ENCODE data around the gene PCNX3. TPM values are rescaled to one million over a fixed set of nuclear protein-coding genes. Genes with fewer than 3 reads are reported as not detected.

PCNX3 gene
- 43.8 and 54.0 TPM in 2 replicates for total RNA-seq

DNA sequence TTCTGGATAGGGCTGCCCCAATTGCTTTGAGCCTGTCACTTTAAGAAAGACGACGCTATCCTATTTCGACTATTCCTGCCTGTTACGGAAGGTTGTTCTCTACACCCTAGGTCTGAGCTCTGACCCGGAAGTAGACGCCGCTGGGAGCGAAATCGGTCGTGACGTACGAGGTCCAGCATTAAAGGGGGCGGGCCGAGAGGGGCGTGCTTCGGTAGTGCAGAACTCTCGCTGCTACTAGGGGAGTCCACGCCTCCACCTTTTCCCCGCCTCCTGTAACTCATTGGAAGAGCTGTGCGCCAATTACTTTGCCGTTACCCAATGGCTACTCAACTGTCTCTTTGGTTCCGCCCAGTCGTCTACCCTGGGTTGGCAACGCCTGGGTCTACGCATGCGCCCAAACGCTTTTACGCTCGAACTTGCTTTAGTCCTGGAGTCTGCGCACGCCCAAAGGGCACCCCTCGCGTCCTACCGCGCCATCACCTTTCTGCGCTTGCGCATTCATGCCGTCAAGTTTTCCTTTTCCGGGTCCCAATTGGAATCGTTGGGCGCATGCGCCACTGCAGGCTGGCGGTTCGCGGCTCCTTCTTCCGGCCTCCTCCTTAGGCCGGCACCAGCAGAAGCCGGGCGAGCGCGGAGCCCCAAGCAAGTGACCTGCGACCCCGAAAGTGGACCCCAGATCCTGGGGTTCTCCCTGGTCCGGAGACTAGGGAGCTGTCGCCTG is at the start of gene PCNX3:
PCNX3 (plus strand) TSS at position 548 of the 721 bp plus-strand sequence. CDS start 536 bp downstream, outside the sequence.

DNA sequence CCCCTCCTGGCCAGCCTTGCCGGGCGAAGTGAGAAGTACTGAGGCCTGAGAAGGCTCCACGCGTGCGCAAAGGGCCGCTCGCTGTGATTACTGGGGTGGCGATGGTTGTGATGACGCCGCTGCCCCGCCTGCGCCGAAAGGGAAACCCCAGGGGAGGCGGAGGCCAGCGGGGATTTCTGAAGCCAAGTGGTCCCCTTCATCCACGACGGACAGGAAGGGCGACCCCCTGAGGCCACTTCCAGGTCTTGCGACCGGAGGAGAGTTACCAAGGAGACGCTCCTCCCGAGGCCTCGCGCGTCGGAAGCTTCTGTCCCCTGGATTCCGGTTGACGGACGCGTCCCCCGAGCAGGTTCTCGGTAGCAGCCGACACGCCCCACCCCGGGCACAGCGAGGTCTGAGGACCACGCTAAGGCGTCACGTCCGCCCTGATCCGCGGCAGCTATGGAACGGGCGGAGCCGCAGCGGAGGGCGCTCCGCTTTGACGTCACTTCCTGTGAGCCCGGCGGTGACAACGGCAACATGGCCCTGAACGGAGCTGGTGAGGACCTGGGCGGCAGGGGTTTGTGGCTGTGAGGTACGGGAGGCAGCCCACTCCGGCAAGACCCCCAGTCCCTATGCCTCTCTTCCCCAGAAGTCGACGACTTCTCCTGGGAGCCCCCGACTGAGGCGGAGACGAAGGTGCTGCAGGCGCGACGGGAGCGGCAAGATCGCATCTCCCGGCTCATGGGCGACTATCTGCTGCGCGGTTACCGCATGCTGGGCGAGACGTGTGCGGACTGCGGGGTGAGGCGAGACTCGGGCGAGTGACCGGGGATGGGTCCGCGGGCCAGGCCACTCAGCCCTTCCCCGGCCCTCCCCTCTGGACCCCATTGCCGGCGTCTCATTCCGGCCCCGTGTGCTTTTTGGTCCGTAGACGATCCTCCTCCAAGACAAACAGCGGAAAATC is 45.3 kb upstream of the PCNX3 start, which contains the start of gene ZNRD2:
ZNRD2 (plus strand) TSS at position 505 of the 946 bp plus-strand sequence; CDS start at position 520, 15 bp downstream.

DNA sequence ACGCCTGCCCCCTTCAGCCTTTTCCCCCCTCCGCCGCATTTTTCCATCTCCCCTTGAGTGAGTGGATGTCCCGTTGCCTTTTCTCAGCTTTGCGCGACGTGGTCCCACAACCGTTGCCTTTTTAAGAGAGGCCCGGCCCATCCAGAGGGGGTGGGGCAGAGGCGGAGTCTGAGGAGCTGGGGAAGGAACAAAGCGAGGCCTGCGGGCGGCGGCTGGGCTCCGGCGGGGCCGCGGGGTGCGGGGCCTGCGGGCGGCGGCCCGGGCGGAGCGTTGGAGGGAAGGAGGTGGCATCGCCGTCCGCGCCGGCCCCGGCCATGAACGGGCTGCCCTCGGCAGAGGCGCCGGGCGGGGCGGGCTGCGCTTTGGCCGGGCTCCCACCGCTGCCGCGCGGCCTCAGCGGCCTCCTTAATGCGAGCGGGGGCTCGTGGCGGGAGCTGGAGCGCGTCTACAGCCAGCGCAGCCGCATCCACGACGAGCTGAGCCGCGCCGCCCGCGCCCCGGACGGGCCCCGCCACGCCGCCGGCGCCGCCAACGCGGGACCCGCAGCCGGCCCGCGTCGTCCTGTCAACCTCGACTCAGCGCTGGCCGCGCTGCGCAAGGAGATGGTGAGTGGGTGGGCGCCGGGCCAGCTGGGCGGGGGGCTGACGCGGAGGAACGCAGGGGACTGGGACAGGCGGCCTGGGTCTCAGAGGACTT is 43.1 kb upstream of the PCNX3 start, which contains the start of gene FAM89B:
FAM89B (plus strand) TSS at position 183 of the 696 bp plus-strand sequence; CDS start at position 315, 132 bp downstream.

DNA sequence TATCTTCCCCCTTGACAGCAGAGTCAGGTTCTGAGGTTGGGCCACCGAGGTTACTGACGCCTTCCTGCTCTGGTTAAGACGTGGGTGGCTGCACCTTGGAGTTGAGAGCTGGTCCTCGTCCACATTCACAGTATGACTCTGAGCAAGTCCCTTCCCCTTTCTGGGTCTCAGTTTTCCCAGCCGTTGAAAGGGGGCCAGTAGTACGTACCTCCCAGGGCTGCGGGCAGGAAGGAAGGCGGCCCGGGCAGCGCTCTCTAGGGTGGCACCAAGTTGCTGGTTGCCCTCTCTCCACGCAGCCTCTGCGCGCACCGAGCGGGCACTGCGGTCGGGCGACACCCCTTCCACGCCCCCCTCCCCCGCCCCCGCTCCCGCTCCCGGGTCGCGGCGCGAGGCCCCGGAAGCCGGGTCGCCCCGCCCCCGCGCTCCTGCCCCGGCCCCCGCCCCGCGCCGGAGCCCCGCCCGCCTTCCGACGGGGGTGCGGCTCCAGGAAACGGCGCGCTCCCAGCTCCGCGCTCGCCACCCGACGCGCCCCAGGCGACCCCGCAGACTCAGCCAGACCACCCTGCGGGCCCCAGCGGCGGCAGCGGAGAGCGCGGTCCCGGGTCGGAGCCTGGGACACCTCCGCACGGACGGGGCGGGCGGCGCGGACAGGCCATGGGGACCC is 39.9 kb upstream of the PCNX3 start, which contains the start of gene EHBP1L1:
EHBP1L1 (plus strand) TSS at position 486 of the 664 bp plus-strand sequence. CDS start 250 bp downstream, outside the sequence.

DNA sequence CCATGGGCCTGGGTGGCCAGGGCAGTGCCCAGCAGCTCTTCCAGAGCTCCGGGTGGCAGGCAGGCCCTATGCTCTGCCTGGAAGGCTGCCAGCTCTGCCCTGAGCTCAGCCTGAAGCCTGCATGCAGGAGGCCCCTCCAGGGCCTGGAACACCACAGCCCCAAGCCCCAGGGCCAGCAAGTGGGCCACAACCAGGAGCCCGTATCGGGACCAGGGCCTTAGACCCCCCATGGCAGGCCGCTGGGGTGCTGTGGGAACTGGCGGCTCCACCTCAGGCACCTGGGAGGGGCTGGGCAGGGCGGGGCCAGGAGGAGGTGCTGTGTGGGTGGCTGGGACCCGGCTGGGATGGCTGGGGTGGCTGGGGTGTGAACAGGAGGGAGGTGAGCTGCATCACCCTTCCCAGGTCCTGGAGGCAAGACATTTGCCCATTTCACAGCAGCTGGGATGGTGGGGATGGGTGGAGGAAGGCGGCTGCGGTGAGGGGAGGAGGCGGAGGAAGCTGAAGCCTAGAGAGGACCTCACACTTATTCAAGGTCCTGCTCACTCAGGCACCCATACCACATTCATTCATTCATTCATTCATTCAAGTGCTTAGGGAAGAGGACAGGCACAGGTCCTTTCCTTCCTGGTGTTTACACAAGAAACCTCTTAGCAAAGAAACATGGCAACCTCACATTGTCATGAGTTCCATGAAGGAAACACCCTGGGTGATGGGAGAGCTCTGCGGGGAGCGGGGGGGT is 19.9 kb upstream of the PCNX3 start, which contains the start of gene KCNK7:
KCNK7 (minus strand) TSS at position 258 of the 739 bp plus-strand sequence; CDS start at position 230, 28 bp downstream.

DNA sequence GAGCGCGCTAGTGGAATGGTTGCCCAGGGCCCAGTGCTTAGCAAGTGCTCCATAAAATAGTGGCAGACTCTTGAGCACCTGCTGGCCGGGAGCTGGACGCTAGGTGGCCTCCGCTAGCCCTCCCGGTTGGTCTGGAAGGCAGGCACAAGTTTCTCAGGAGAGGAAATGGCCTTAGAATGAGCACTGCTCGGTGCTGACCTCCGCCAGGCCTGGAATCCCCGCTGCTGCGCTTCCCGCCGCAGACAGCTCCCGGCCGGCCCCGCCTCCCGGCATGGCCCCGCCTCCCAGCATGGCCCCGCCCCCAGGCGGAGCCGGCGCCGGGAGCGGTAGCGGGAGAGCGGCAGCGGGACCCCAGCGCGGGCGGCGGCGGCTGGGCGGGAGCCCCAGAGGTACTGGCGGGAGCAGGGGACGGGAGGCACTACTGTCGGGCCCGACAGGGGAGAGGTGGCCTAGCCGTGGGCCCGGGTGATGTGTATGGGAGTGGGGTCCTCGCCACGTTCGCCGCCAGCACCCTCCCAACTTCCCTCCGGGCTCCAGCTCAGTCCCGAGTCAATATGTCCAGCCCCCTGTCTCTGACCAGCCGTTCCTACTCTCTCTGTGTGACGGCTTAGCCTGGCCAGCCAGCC is 22.3 kb downstream of the PCNX3 start, which contains the start of gene SIPA1:
SIPA1 (plus strand) TSS at position 308 of the 626 bp plus-strand sequence. CDS start 2,821 bp downstream, outside the sequence.

DNA sequence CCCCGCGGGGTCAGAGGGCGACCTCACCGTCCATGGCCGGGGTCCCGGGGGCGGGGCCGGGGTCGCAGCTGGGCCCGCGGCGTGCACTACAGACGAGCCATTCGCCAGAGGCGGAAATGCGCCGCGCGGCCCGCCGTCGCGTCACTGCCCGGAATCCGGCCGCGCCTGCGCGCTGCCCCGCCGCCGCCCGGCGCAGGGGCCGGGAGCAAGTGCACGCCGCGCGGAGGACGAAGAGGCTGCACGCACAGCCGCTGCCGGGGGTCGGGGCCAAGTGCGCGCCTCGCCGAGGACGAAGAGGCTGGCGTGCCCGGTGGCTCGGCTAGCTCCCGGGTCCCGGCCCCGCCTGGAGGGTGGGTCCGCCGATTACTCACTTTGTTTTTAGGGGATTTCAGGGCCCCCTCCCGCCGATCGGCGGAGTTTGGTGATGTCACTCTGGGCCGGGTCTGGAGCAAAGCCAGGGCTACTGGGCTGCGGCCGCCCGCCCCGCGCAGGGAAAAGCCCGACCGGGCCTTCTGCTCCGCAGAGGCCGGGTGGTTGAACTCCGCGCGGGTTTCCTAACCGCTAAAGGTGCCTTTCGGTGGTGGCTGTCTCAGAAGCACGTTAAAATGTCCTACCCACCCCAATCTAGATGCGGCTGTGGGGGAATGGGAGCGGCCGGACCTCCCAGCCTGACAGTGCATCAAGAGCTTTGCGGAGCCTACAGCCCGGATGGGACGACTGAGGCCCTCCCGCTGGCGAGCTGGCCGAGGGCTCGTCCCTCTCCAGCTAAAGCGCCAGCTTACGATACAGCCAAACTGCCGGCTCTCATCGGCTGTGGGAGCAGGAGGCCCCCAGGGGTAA is 47.4 kb downstream of the PCNX3 start, which contains the start of gene RELA:
RELA (minus strand) TSS at position 118 of the 840 bp plus-strand sequence; CDS start at position 34, 84 bp downstream.

Small RNAs within 50 kb of the gene (small RNA-seq; reads per million reads assigned to genes)
- gene MIR4489 (ENCODE audit: low replicate concordance) (not detected), gene MIR4690 (ENCODE audit: low replicate concordance) (not detected)

Other genes starting within 250 kb of the PCNX3 start
- gene SLC25A45, start 233.1 kb upstream of the PCNX3 start, total RNA-seq: 1.1 and 2.0 TPM in 2 replicates
- 51.4 and 72.6 TPM in 2 replicates for gene FRMD8, start 229.1 kb upstream of the PCNX3 start, total RNA-seq
- gene NEAT1, start 193.0 kb upstream of the PCNX3 start, total RNA-seq: 307 and 308 TPM in 2 replicates
- 9,497 and 11,655 TPM in 2 replicates for gene MALAT1, start 116.7 kb upstream of the PCNX3 start, total RNA-seq
- gene SCYL1, start 90.7 kb upstream of the PCNX3 start, total RNA-seq: 154 and 186 TPM in 2 replicates
- gene LTBP3, start 57.4 kb upstream of the PCNX3 start, total RNA-seq: 26.2 and 55.6 TPM in 2 replicates
- 44.0 and 79.0 TPM in 2 replicates for gene ZNRD2, start 45.3 kb upstream of the PCNX3 start, total RNA-seq
- gene FAM89B, start 43.2 kb upstream of the PCNX3 start, total RNA-seq: 15.1 and 48.8 TPM in 2 replicates
- gene EHBP1L1, start 39.7 kb upstream of the PCNX3 start, total RNA-seq: 48.8 and 79.2 TPM in 2 replicates
- gene KCNK7, start 20.0 kb upstream of the PCNX3 start, total RNA-seq: not detected in 2 replicates
- 30.9 and 42.2 TPM in 2 replicates for gene MAP3K11, start 1.6 kb upstream of the PCNX3 start, total RNA-seq
- 20.8 and 72.3 TPM in 2 replicates for gene SIPA1, start 22.3 kb downstream of the PCNX3 start, total RNA-seq
- 38.5 and 42.7 TPM in 2 replicates for gene RELA, start 47.1 kb downstream of the PCNX3 start, total RNA-seq
- 51.8 and 60.2 TPM in 2 replicates for gene KAT5, start 96.5 kb downstream of the PCNX3 start, total RNA-seq
- gene RNASEH2C, start 105.0 kb downstream of the PCNX3 start, total RNA-seq: 18.2 and 45.7 TPM in 2 replicates
- gene AP5B1, start 165.2 kb downstream of the PCNX3 start, total RNA-seq: 14.0 and 17.0 TPM in 2 replicates
- gene OVOL1, start 171.3 kb downstream of the PCNX3 start, total RNA-seq: not detected in 2 replicates
- 0.44 TPM in 1 of 2 replicates, not detected in the other for gene SNX32, start 218.2 kb downstream of the PCNX3 start, total RNA-seq
- 1,011 and 1,285 TPM in 2 replicates for gene CFL1, start 242.4 kb downstream of the PCNX3 start, total RNA-seq
- 44.2 and 92.3 TPM in 2 replicates for gene MUS81, start 244.7 kb downstream of the PCNX3 start, total RNA-seq